WERI-Rb-1 (cell line): Measurements from ENCODE around the gene ZNRF4.

Experiments used
- DNase-seq: peaks from one replicate; pipeline ENCODE4 v3.0.0-alpha.2; 2020
- H3K27ac ChIP-seq: fragments of 250-450 bp; sonication (Bioruptor Pico); 2 replicates; pipeline ENCODE4 v1.5.1; 2020; ENCODE audit warnings: mild to moderate bottlenecking, moderate library complexity
- H3K27me3 ChIP-seq: fragments of 250-450 bp; sonication (Bioruptor Pico); 2 replicates; pipeline ENCODE4 v1.5.1; 2021; ENCODE audit warnings: mild to moderate bottlenecking, low read depth, moderate library complexity; ENCODE audit not compliant: insufficient read depth, severe bottlenecking
- H3K36me3 ChIP-seq: fragments of 250-450 bp; sonication (Bioruptor Pico); 2 replicates; pipeline ENCODE4 v1.5.1; 2020; ENCODE audit warnings: mild to moderate bottlenecking, moderate library complexity
- H3K4me3 ChIP-seq: 2 replicates; pipeline ENCODE4 v1.5.1; 2011; ENCODE audit warnings: low read depth, mild to moderate bottlenecking, control low read depth, low read length
- H3K9me3 ChIP-seq: fragments of 250-450 bp; sonication (Bioruptor Pico); 2 replicates; pipeline ENCODE4 v1.5.1; 2021; ENCODE audit warnings: mild to moderate bottlenecking, moderate library complexity; ENCODE audit not compliant: severe bottlenecking
- TF ChIP-seq, protein P1 (sequence below): IDR thresholded peaks from 2 replicates; pipeline ENCODE4 v1.5.1; 2011; ENCODE audit warnings: low read depth, mild to moderate bottlenecking, control low read depth, inconsistent platforms, low read length

Gene ZNRF4

GRCh38 chr19:5420953-5421352 lies 34.3 kb upstream of the ZNRF4 start:
- Histone ChIP-seq H3K4me3 (no peak overlapping the region), H3K27ac (no peak overlapping the region), H3K9me3 (no peaks in the 10 kb centered on the region), H3K27me3 (no peaks in the 10 kb centered on the region), H3K36me3 (no peaks in the 10 kb centered on the region)
- DNase-seq = no peak
- TF ChIP-seq, protein P1, sequence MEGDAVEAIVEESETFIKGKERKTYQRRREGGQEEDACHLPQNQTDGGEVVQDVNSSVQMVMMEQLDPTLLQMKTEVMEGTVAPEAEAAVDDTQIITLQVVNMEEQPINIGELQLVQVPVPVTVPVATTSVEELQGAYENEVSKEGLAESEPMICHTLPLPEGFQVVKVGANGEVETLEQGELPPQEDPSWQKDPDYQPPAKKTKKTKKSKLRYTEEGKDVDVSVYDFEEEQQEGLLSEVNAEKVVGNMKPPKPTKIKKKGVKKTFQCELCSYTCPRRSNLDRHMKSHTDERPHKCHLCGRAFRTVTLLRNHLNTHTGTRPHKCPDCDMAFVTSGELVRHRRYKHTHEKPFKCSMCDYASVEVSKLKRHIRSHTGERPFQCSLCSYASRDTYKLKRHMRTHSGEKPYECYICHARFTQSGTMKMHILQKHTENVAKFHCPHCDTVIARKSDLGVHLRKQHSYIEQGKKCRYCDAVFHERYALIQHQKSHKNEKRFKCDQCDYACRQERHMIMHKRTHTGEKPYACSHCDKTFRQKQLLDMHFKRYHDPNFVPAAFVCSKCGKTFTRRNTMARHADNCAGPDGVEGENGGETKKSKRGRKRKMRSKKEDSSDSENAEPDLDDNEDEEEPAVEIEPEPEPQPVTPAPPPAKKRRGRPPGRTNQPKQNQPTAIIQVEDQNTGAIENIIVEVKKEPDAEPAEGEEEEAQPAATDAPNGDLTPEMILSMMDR = no peak

DNA sequence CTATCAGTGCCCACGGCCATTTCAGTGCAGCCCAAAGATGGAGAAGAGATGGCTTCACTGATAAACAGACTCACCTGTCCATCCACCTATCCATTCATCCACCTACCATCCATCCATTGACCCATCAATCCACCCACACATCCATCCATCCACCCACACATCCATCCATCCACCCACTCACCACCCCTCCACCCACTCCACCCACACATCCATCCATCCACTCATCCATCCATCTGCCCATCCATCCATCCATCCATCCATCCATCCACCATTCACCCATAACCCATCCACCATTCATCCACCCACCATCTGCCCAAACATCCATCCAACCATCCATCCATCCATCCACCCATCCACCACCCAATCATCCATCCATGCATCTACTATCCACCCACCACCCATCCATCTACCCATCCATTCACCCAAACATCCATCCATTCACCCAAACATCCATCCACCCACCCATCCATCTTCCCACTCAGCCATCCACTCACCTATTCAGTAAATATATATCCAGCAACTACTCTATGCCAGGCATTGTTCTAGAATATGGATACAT lies 31.6 kb upstream of the ZNRF4 start:
- no peaks in the 10 kb centered on the region for H3K36me3 ChIP-seq
- no peaks in the 10 kb centered on the region for H3K27me3 ChIP-seq
- no peak overlapping the region for H3K27ac ChIP-seq
- H3K9me3 ChIP-seq = no peaks in the 10 kb centered on the region
- no peak for DNase-seq
- TF ChIP-seq, protein P1 = no peak
- no peak overlapping the region for H3K4me3 ChIP-seq

- Histone ChIP-seq H3K4me3 (no peak overlapping the region), H3K36me3 (no peaks in the 10 kb centered on the region), H3K27me3 (no peaks in the 10 kb centered on the region), H3K9me3 (no peaks in the 10 kb centered on the region), H3K27ac (no peak overlapping the region)
- TF ChIP-seq, protein P1 = no peak
- no peak for DNase-seq
Measured at GRCh38 chr19:5424192-5424973, 30.8 kb upstream of the ZNRF4 start.

- TF ChIP-seq, protein P1 = no peak
Measured at GRCh38 chr19:5425260-5425659, 30.0 kb upstream of the ZNRF4 start.

DNA sequence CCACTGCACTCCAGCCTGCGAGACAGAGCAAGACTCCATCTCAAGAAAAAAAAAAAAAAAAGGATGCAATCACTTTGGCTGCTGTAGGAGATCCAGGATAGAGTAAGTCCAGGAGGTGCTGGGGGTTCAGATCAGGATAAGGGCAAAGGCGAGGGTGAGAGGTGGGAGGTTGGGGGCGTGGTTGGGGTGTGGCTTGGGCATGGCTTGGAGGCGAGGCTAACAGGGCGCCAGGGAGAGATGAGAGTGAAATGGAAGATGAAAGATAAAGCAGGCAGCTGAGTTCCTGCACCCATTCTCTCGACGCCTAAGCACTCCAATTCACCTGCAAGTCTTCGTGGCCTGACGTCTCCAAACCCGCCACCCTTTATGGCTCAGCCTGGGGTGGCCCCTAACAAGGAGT lies 25.0 kb upstream of the ZNRF4 start:
- peak; percentile 18 for DNase-seq
- no peak overlapping the region for H3K27ac ChIP-seq
- H3K36me3 ChIP-seq = no peaks in the 10 kb centered on the region
- H3K9me3 ChIP-seq = no peaks in the 10 kb centered on the region
- no peaks in the 10 kb centered on the region for H3K27me3 ChIP-seq
- no peak overlapping the region for H3K4me3 ChIP-seq
- TF ChIP-seq, protein P1 = no peak

More at GRCh38 chr19:5425260-5425659, 30.0 kb upstream of the ZNRF4 start:
- no peak for DNase-seq
- Histone ChIP-seq H3K27ac (no peak overlapping the region), H3K9me3 (no peaks in the 10 kb centered on the region), H3K4me3 (no peak overlapping the region), H3K36me3 (no peaks in the 10 kb centered on the region), H3K27me3 (no peaks in the 10 kb centered on the region)

- TF ChIP-seq, protein P1 = no peak
- Histone ChIP-seq H3K27ac (no peak overlapping the region), H3K36me3 (no peaks in the 10 kb centered on the region), H3K9me3 (no peaks in the 10 kb centered on the region), H3K27me3 (no peaks in the 10 kb centered on the region), H3K4me3 (no peak overlapping the region)
- no peak for DNase-seq
Measured at GRCh38 chr19:5432687-5433086, 22.5 kb upstream of the ZNRF4 start.
